HepG2 (cell line): Measurements from ENCODE around the gene FASTKD2. TPM values are rescaled to one million over a fixed set of nuclear protein-coding genes. Genes with fewer than 3 reads are reported as not detected.
A peak's percentile ranks its signal among the peaks of the same experiment; 100 is the strongest.

Source experiments
- CREBL2 ChIP-seq: sonication (generic); formaldehyde crosslinking; IDR thresholded peaks from 2 replicates; pipeline ENCODE4 v1.8.1; 2023; ENCODE audit warnings: missing genetic modification reagents, mild to moderate bottlenecking, borderline replicate concordance
- MIER2 ChIP-seq: IDR thresholded peaks from 2 replicates; pipeline ENCODE4 v1.6.1; 2016; ENCODE audit warnings: missing biosample characterization, missing genetic modification reagents
- POLR2G ChIP-seq: fragments of 200-400 bp; formaldehyde crosslinking; IDR thresholded peaks from 2 replicates; pipeline ENCODE4 v1.6.1; 2018; ENCODE audit warnings: mild to moderate bottlenecking, low read depth, low read length, moderate library complexity
- RERE ChIP-seq: IDR thresholded peaks from 2 replicates; pipeline ENCODE4 v1.6.1; 2016; ENCODE audit warnings: low read depth, missing genetic modification reagents, missing compliant biosample characterization
- SMAD1 ChIP-seq: sonication (generic); formaldehyde crosslinking; IDR thresholded peaks from 2 replicates; pipeline ENCODE4 v1.4.0; 2020; ENCODE audit warnings: missing genetic modification reagents, low read depth, mild to moderate bottlenecking, borderline replicate concordance
- SRSF1 ChIP-seq: fragments of 200-400 bp; formaldehyde crosslinking; optimal IDR thresholded peaks from 2 replicates; pipeline ENCODE3; 2017; ENCODE audit warnings: mild to moderate bottlenecking, low read depth, low read length, moderate library complexity
- SYNCRIP ChIP-seq: fragments of 200-400 bp; formaldehyde crosslinking; IDR thresholded peaks from 2 replicates; pipeline ENCODE4 v1.6.1; 2018; ENCODE audit warnings: mild to moderate bottlenecking, low read depth, low read length; ENCODE audit not compliant: insufficient read depth
- UBTF ChIP-seq: sonication (generic); formaldehyde crosslinking; IDR thresholded peaks from 2 replicates; pipeline ENCODE4 v1.4.0; 2020; ENCODE audit warnings: mild to moderate bottlenecking, missing genetic modification reagents
- ZBTB39 ChIP-seq: sonication (generic); formaldehyde crosslinking; IDR thresholded peaks from 2 replicates; pipeline ENCODE4 v1.5.0; 2020; ENCODE audit warnings: missing genetic modification reagents
- ZNF503 ChIP-seq: sonication (generic); formaldehyde crosslinking; IDR thresholded peaks from 2 replicates; pipeline ENCODE4 v1.4.0; 2020; ENCODE audit warnings: missing genetic modification reagents
- ZNF598 ChIP-seq: sonication (generic); formaldehyde crosslinking; IDR thresholded peaks from 2 replicates; pipeline ENCODE4 v1.5.1; 2020; ENCODE audit warnings: mild to moderate bottlenecking, missing genetic modification reagents, borderline replicate concordance
- ZNF746 ChIP-seq: sonication (generic); formaldehyde crosslinking; IDR thresholded peaks from 2 replicates; pipeline ENCODE4 v1.8.0; 2022; ENCODE audit warnings: mild to moderate bottlenecking, missing genetic modification reagents
- ZNF768 ChIP-seq: sonication (generic); formaldehyde crosslinking; IDR thresholded peaks from 2 replicates; pipeline ENCODE4 v1.4.0; 2020; ENCODE audit warnings: missing genetic modification reagents
- ZNF792 ChIP-seq: IDR thresholded peaks from 2 replicates; pipeline ENCODE4 v1.6.1; 2016
- polyA plus RNA-seq, 8 experiments: library from polyadenylated mRNA; depleted of rRNA in 3 of 8; stranded (reverse) in 7 of 8; unstranded in 1 of 8; fragments of >200 nt; fragmentation: Illumina TruSeq in 4 of 8; extraction: Trizol in 4 of 8; gene quantifications; 2 replicates each; pipeline versions ENCODE4 v1.2.1 to v1.2.3, GENCODE V29; 2011 to 2016; ENCODE audit warnings: low read depth in 4 of 8, missing spikeins in 1 of 8, mixed read lengths in 1 of 8; ENCODE audit not compliant: insufficient read depth in 1 of 8
- total RNA-seq, 5 experiments: library from RNA; depleted of rRNA; stranded (reverse); fragments of >200 nt; fragmentation: Illumina TruSeq; extraction: Trizol; gene quantifications; 2 replicates each; pipeline ENCODE4 v1.2.3, GENCODE V29; 2016; ENCODE audit warnings: low read depth in 1 of 5

The FASTKD2 gene
- total and polyA plus RNA-seq, 2 of the 13 experiments (the other 11 are each of a cell fraction or from before 2014, with no cell fraction given), result 41.1 to 77.8 TPM

- TF ChIP-seq ZNF792 (CRISPR knock-in tag) (peak; percentile 69; the same call in 1 of the 2 replicates), ZBTB39 (CRISPR knock-in tag) (0 out of 2 replicates have a peak, but pooled peaks have one; percentile 58), ZNF768 (CRISPR knock-in tag) (no peak), SMAD1 (no peak), SRSF1 (no peak), SYNCRIP (no peak), ZNF746 (CRISPR knock-in tag) (no peak), ZNF503 (CRISPR knock-in tag) (peak; percentile 89), UBTF (CRISPR knock-in tag) (peak; percentile 72), CREBL2 (CRISPR knock-in tag) (no peak), ZNF598 (CRISPR knock-in tag) (peak; percentile 82), MIER2 (CRISPR knock-in tag) (peak; percentile 38; the same call in 1 of the 2 replicates), RERE (CRISPR knock-in tag) (no peak), POLR2G (peak; percentile 98)
Measured at GRCh38 chr2:206765242-206766056, at the start of gene FASTKD2, which contains the start of gene MDH1B (continued).
